T-helper 2 cell treated with Interferon-gamma antibody and Interleukin-4, amounts not matched to agents 5 μg/mL and 100 μg/mL, for 36 hours (primary cell): Measurements from ENCODE around the gene ZMPSTE24.

ENCODE experiments used
- DNase-seq: peaks from one replicate; pipeline ENCODE4 v3.0.0; 2021; ENCODE audit warnings: low spot score
- H3K27ac Mint-ChIP-seq: one replicate; pipeline ENCODE4 v1.8.0; 2021; ENCODE audit warnings: mild to moderate bottlenecking, mixed read lengths
- H3K27me3 Mint-ChIP-seq: one replicate; pipeline ENCODE4 v1.8.0; 2021; ENCODE audit warnings: low read depth, mixed read lengths
- H3K36me3 Mint-ChIP-seq: one replicate; pipeline ENCODE4 v1.8.0; 2021; ENCODE audit warnings: low read depth, mixed read lengths
- H3K4me1 Mint-ChIP-seq: one replicate; pipeline ENCODE4 v1.8.0; 2021; ENCODE audit warnings: low read depth, mixed read lengths
- H3K4me3 Mint-ChIP-seq: one replicate; pipeline ENCODE4 v1.8.0; 2022; ENCODE audit warnings: mild to moderate bottlenecking, moderate library complexity, mixed read lengths
- H3K9me3 Mint-ChIP-seq: one replicate; pipeline ENCODE4 v1.8.0; 2021; ENCODE audit warnings: mixed read lengths

ZMPSTE24 gene

GRCh38 chr1:40268211-40268610 is 10.2 kb downstream of the ZMPSTE24 start:
- H3K9me3 Mint-ChIP-seq, result no peaks in the 10 kb centered on the region
- H3K27me3 Mint-ChIP-seq, result no peaks in the 10 kb centered on the region
- DNase-seq, result no peak
- H3K4me3 Mint-ChIP-seq, result no peak overlapping the region
- H3K27ac Mint-ChIP-seq, result no peak overlapping the region
- H3K4me1 Mint-ChIP-seq, result peaks cover 22% of the 10 kb centered on the region
- H3K36me3 Mint-ChIP-seq, result peaks cover 50% of the 10 kb centered on the region

- peak; percentile 22 for DNase-seq
- no peak overlapping the region for H3K4me3 Mint-ChIP-seq
- H3K36me3 Mint-ChIP-seq, result peaks cover 53% of the 10 kb centered on the region
- peak overlapping the region; percentile 39 for H3K27ac Mint-ChIP-seq
- H3K9me3 Mint-ChIP-seq, result no peaks in the 10 kb centered on the region
- H3K27me3 Mint-ChIP-seq, result no peaks in the 10 kb centered on the region
- H3K4me1 Mint-ChIP-seq, result peaks cover 15% of the 10 kb centered on the region
Measured at GRCh38 chr1:40270152-40270834, 12.3 kb downstream of the ZMPSTE24 start.

GRCh38 chr1:40272653-40273213 is 14.7 kb downstream of the ZMPSTE24 start:
- peaks cover 49% of the 10 kb centered on the region for H3K36me3 Mint-ChIP-seq
- H3K27ac Mint-ChIP-seq, result no peak overlapping the region
- no peaks in the 10 kb centered on the region for H3K27me3 Mint-ChIP-seq
- no peak overlapping the region for H3K4me3 Mint-ChIP-seq
- no peaks in the 10 kb centered on the region for H3K9me3 Mint-ChIP-seq
- DNase-seq, result no peak
- peaks cover 9% of the 10 kb centered on the region for H3K4me1 Mint-ChIP-seq

- H3K27me3 Mint-ChIP-seq, result no peaks in the 10 kb centered on the region
- H3K36me3 Mint-ChIP-seq, result peaks cover 41% of the 10 kb centered on the region
- no peaks in the 10 kb centered on the region for H3K9me3 Mint-ChIP-seq
- no peak overlapping the region for H3K4me3 Mint-ChIP-seq
- DNase-seq, result no peak
- H3K4me1 Mint-ChIP-seq, result peaks cover 9% of the 10 kb centered on the region
- no peak overlapping the region for H3K27ac Mint-ChIP-seq
Measured at GRCh38 chr1:40273547-40274166, 15.6 kb downstream of the ZMPSTE24 start.

GRCh38 chr1:40274331-40274730 is 16.3 kb downstream of the ZMPSTE24 start:
- DNase-seq, result no peak
- peaks cover 9% of the 10 kb centered on the region for H3K4me1 Mint-ChIP-seq
- H3K36me3 Mint-ChIP-seq, result peaks cover 42% of the 10 kb centered on the region
- no peaks in the 10 kb centered on the region for H3K27me3 Mint-ChIP-seq
- no peak overlapping the region for H3K4me3 Mint-ChIP-seq
- H3K27ac Mint-ChIP-seq, result no peak overlapping the region
- no peaks in the 10 kb centered on the region for H3K9me3 Mint-ChIP-seq

GRCh38 chr1:40276122-40276521 is 18.1 kb downstream of the ZMPSTE24 start:
- DNase-seq, result no peak
- no peaks in the 10 kb centered on the region for H3K9me3 Mint-ChIP-seq
- H3K36me3 Mint-ChIP-seq, result peaks cover 36% of the 10 kb centered on the region
- H3K4me3 Mint-ChIP-seq, result no peak overlapping the region
- H3K4me1 Mint-ChIP-seq, result peaks cover 3% of the 10 kb centered on the region
- no peaks in the 10 kb centered on the region for H3K27me3 Mint-ChIP-seq
- H3K27ac Mint-ChIP-seq, result no peak overlapping the region

- H3K4me1 Mint-ChIP-seq, result peaks cover 4% of the 10 kb centered on the region
- no peaks in the 10 kb centered on the region for H3K9me3 Mint-ChIP-seq
- DNase-seq, result no peak
- peak overlapping the region; percentile 50 for H3K27ac Mint-ChIP-seq
- no peak overlapping the region for H3K4me3 Mint-ChIP-seq
- peaks cover 18% of the 10 kb centered on the region for H3K36me3 Mint-ChIP-seq
- no peaks in the 10 kb centered on the region for H3K27me3 Mint-ChIP-seq
Measured at GRCh38 chr1:40281853-40282252, 23.8 kb downstream of the ZMPSTE24 start.

- Mint-ChIP-seq H3K4me1 (peaks cover 9% of the 10 kb centered on the region), H3K4me3 (no peak overlapping the region), H3K27ac (no peak overlapping the region), H3K27me3 (no peaks in the 10 kb centered on the region), H3K36me3 (peaks cover 41% of the 10 kb centered on the region), H3K9me3 (no peaks in the 10 kb centered on the region)
- no peak for DNase-seq
Measured at GRCh38 chr1:40291293-40291692, 33.3 kb downstream of the ZMPSTE24 start.

- no peaks in the 10 kb centered on the region for H3K27me3 Mint-ChIP-seq
- no peak overlapping the region for H3K27ac Mint-ChIP-seq
- no peak for DNase-seq
- no peaks in the 10 kb centered on the region for H3K9me3 Mint-ChIP-seq
- H3K4me1 Mint-ChIP-seq, result no peaks in the 10 kb centered on the region
- no peaks in the 10 kb centered on the region for H3K36me3 Mint-ChIP-seq
- H3K4me3 Mint-ChIP-seq, result no peak overlapping the region
Measured at GRCh38 chr1:40299366-40300248, 41.6 kb downstream of the ZMPSTE24 start.

- Mint-ChIP-seq H3K27me3 (no peaks in the 10 kb centered on the region), H3K4me3 (no peak overlapping the region), H3K9me3 (no peaks in the 10 kb centered on the region), H3K36me3 (no peaks in the 10 kb centered on the region), H3K27ac (no peak overlapping the region), H3K4me1 (no peaks in the 10 kb centered on the region)
- DNase-seq, result no peak
Measured at GRCh38 chr1:40300249-40300567, 42.2 kb downstream of the ZMPSTE24 start.

GRCh38 chr1:40300651-40301050 is 42.6 kb downstream of the ZMPSTE24 start:
- Mint-ChIP-seq H3K4me1 (no peaks in the 10 kb centered on the region), H3K27ac (no peak overlapping the region), H3K9me3 (no peaks in the 10 kb centered on the region), H3K36me3 (no peaks in the 10 kb centered on the region), H3K4me3 (no peak overlapping the region), H3K27me3 (no peaks in the 10 kb centered on the region)
- no peak for DNase-seq

- H3K27ac Mint-ChIP-seq, result no peak overlapping the region
- no peaks in the 10 kb centered on the region for H3K9me3 Mint-ChIP-seq
- H3K36me3 Mint-ChIP-seq, result no peaks in the 10 kb centered on the region
- no peaks in the 10 kb centered on the region for H3K27me3 Mint-ChIP-seq
- no peak overlapping the region for H3K4me3 Mint-ChIP-seq
- no peak for DNase-seq
- no peaks in the 10 kb centered on the region for H3K4me1 Mint-ChIP-seq
Measured at GRCh38 chr1:40301066-40301465, 43.0 kb downstream of the ZMPSTE24 start.

GRCh38 chr1:40301541-40302299 is 43.7 kb downstream of the ZMPSTE24 start:
- no peak overlapping the region for H3K4me3 Mint-ChIP-seq
- H3K27me3 Mint-ChIP-seq, result no peaks in the 10 kb centered on the region

More at GRCh38 chr1:40301541-40302299, 43.7 kb downstream of the ZMPSTE24 start:
- DNase-seq, result no peak
- no peaks in the 10 kb centered on the region for H3K4me1 Mint-ChIP-seq
- no peak overlapping the region for H3K27ac Mint-ChIP-seq
- H3K9me3 Mint-ChIP-seq, result no peaks in the 10 kb centered on the region
- no peaks in the 10 kb centered on the region for H3K36me3 Mint-ChIP-seq
